H1 (cell line): Measurements from ENCODE around the gene AK8. TPM values are rescaled to one million over a fixed set of nuclear protein-coding genes. Genes with fewer than 3 reads are reported as not detected.

Experiments used
- CTCF ChIA-PET: fragments of 300-600 bp; sonication (Branson Sonifier 250); formaldehyde crosslinking; loops from one replicate; lab custom pipeline; 2021; ENCODE audit not compliant: partially characterized antibody; lab: Charles Lee
- POLR2A ChIA-PET: fragments of 300-600 bp; sonication (Branson Sonifier 250); formaldehyde crosslinking; loops from one replicate; lab custom pipeline; 2021; ENCODE audit warnings: inconsistent platforms; ENCODE audit not compliant: partially characterized antibody; lab: Charles Lee
- DNase-seq, 2 experiments: peaks; one replicate each; pipeline versions ENCODE4 v3.0.0 to v3.0.0-alpha.2; 2010 to 2022; ENCODE audit warnings: low spot score in 2 of 2, low read depth in 1 of 2, mixed read lengths in 1 of 2
- FAIRE-seq: peaks from 2 replicates; lab custom pipeline; 2011; peaks lifted over from hg19 to GRCh38; lab: Jason Lieb, UNC
- H2AFZ ChIP-seq: 2 replicates; pipeline ENCODE4 v1.8.1; 2012; ENCODE audit warnings: low read length, inconsistent platforms
- H2AK5ac ChIP-seq: 2 replicates; pipeline ENCODE4 v1.6.1; 2013; ENCODE audit warnings: low read depth, low read length
- H2BK120ac ChIP-seq: replicated peaks from 2 replicates; pipeline ENCODE3; 2013; ENCODE audit warnings: low read depth, low read length, inconsistent platforms
- H2BK12ac ChIP-seq: 2 replicates; pipeline ENCODE4 v1.6.1; 2013; ENCODE audit warnings: low read depth, low read length
- H2BK15ac ChIP-seq: 2 replicates; pipeline ENCODE4 v1.6.1; 2013; ENCODE audit warnings: low read length
- H2BK20ac ChIP-seq: 2 replicates; pipeline ENCODE4 v1.6.1; 2013; ENCODE audit warnings: low read length
- H2BK5ac ChIP-seq: 2 replicates; pipeline ENCODE4 v1.6.1; 2013; ENCODE audit warnings: low read depth, low read length
- H3K14ac ChIP-seq: 2 replicates; pipeline ENCODE4 v1.6.1; 2013; ENCODE audit warnings: inconsistent platforms; ENCODE audit not compliant: insufficient read length
- H3K18ac ChIP-seq: 2 replicates; pipeline ENCODE4 v1.6.1; 2013; ENCODE audit warnings: low read length; ENCODE audit errors: extremely low read depth
- H3K23ac ChIP-seq: 2 replicates; pipeline ENCODE4 v1.6.1; 2013; ENCODE audit warnings: inconsistent platforms; ENCODE audit not compliant: insufficient read length
- H3K23me2 ChIP-seq: 2 replicates; pipeline ENCODE4 v1.6.1; 2013; ENCODE audit warnings: low read depth, low read length
- H3K27ac ChIP-seq: 2 replicates; pipeline ENCODE4 v1.6.1; 2011; ENCODE audit warnings: low read depth, low read length, inconsistent platforms
- H3K27me3 ChIP-seq, 4 experiments: replicated peaks in 1 of 4; 1 replicate in 1 of 4; 2 replicates in 3 of 4; pipeline versions ENCODE4 v1.6.1 to v1.8.1; 2011 to 2013; ENCODE audit warnings: low read length in 3 of 4, mild to moderate bottlenecking in 3 of 4, inconsistent platforms in 2 of 4, mixed read lengths in 2 of 4, moderate library complexity in 1 of 4; ENCODE audit not compliant: control insufficient read depth in 3 of 4, insufficient read depth in 3 of 4; ENCODE audit errors: extremely low read depth in 1 of 4
- H3K36me3 ChIP-seq, 4 experiments: 2 replicates each; pipeline versions ENCODE4 v1.6.1 to v1.8.1; 2011 to 2013; ENCODE audit warnings: mild to moderate bottlenecking in 4 of 4, low read length in 3 of 4, moderate library complexity in 2 of 4, control low read depth in 1 of 4, inconsistent platforms in 1 of 4; ENCODE audit not compliant: insufficient read depth in 4 of 4, control insufficient read depth in 2 of 4
- H3K4ac ChIP-seq: replicated peaks from 2 replicates; pipeline ENCODE3; 2013; ENCODE audit warnings: low read length, low read depth, mixed read lengths, inconsistent platforms; ENCODE audit not compliant: insufficient read length
- H3K4me1 ChIP-seq, 4 experiments: replicated peaks in 1 of 4; 1 replicate in 1 of 4; 2 replicates in 3 of 4; pipeline versions ENCODE4 v1.6.1 to v1.8.1; 2011 to 2013; ENCODE audit warnings: low read length in 3 of 4, inconsistent platforms in 2 of 4, mixed read lengths in 1 of 4; ENCODE audit not compliant: insufficient read depth in 4 of 4, control insufficient read depth in 3 of 4
- H3K4me2 ChIP-seq, 2 experiments: 2 replicates each; pipeline versions ENCODE4 v1.6.1 to v1.8.1; 2011 to 2013; ENCODE audit warnings: low read depth in 2 of 2, low read length in 2 of 2, control low read depth in 1 of 2, inconsistent platforms in 1 of 2, mild to moderate bottlenecking in 1 of 2; ENCODE audit not compliant: insufficient read depth in 1 of 2
- H3K4me3 ChIP-seq, 4 experiments: fragments of 200-600, 300-600 bp in 1 of 4; sonication (generic), shearing (Covaris generic), sonication (Bioruptor Twin) in 1 of 4; 2 replicates each; pipeline versions ENCODE4 v1.5.1 to v1.8.1; 2011 to 2016; ENCODE audit warnings: low read length in 4 of 4, low read depth in 3 of 4, control low read depth in 2 of 4, inconsistent platforms in 2 of 4, mild to moderate bottlenecking in 2 of 4, mixed read lengths in 1 of 4, moderate library complexity in 1 of 4; ENCODE audit not compliant: insufficient read depth in 2 of 4; ENCODE audit errors: extremely low read depth in 1 of 4
- H3K56ac ChIP-seq: replicated peaks from 2 replicates; pipeline ENCODE3; 2013; ENCODE audit warnings: low read depth, mild to moderate bottlenecking, mixed read lengths, low read length, inconsistent platforms; ENCODE audit not compliant: insufficient read length
- H3K79me1 ChIP-seq: 2 replicates; pipeline ENCODE4 v1.6.1; 2013; ENCODE audit warnings: low read depth, low read length, control low read depth
- H3K79me2 ChIP-seq, 2 experiments: 2 replicates each; pipeline versions ENCODE4 v1.6.1 to v1.8.1; 2012 to 2013; ENCODE audit warnings: low read length in 2 of 2, mild to moderate bottlenecking in 2 of 2, inconsistent platforms in 1 of 2; ENCODE audit not compliant: insufficient read depth in 2 of 2, control insufficient read depth in 1 of 2
- H3K9ac ChIP-seq, 4 experiments: replicated peaks in 1 of 4; 1 replicate in 1 of 4; 2 replicates in 3 of 4; pipeline versions ENCODE4 v1.6.1 to v1.8.1; 2011 to 2013; ENCODE audit warnings: low read depth in 3 of 4, low read length in 3 of 4, control low read depth in 2 of 4, mild to moderate bottlenecking in 2 of 4, moderate library complexity in 2 of 4, inconsistent platforms in 1 of 4; ENCODE audit errors: extremely low read depth in 1 of 4
- H3K9me3 ChIP-seq, 2 experiments: 2 replicates each; pipeline versions ENCODE4 v1.6.1 to v1.8.1; 2012 to 2013; ENCODE audit warnings: mild to moderate bottlenecking in 2 of 2, moderate library complexity in 2 of 2, control low read depth in 1 of 2, inconsistent platforms in 1 of 2, low read depth in 1 of 2, low read length in 1 of 2, mixed read lengths in 1 of 2; ENCODE audit not compliant: insufficient read depth in 2 of 2
- H4K20me1 ChIP-seq, 2 experiments: replicated peaks in 1 of 2; 2 replicates each; pipeline versions ENCODE3 to v1.8.1; 2011 to 2013; ENCODE audit warnings: inconsistent platforms in 2 of 2, low read length in 2 of 2, mild to moderate bottlenecking in 1 of 2; ENCODE audit not compliant: insufficient read depth in 2 of 2, control insufficient read depth in 1 of 2
- H4K5ac ChIP-seq: 2 replicates; pipeline ENCODE4 v1.6.1; 2013; ENCODE audit warnings: low read length, low read depth, mixed read lengths, inconsistent platforms; ENCODE audit not compliant: insufficient read length
- H4K8ac ChIP-seq: 2 replicates; pipeline ENCODE4 v1.8.0; 2013; ENCODE audit warnings: mild to moderate bottlenecking, moderate library complexity, low read length, inconsistent platforms; ENCODE audit not compliant: insufficient read depth; ENCODE audit errors: extremely low read depth
- H4K91ac ChIP-seq: replicated peaks from 2 replicates; pipeline ENCODE3; 2013; ENCODE audit warnings: low read length, mixed read lengths, inconsistent platforms; ENCODE audit not compliant: insufficient read length
- EZH2 ChIP-seq: fragments of 200-600 bp; sonication (generic); IDR thresholded peaks from 2 replicates; pipeline ENCODE4 v1.7.1; 2012; ENCODE audit warnings: low read depth, mild to moderate bottlenecking, moderate library complexity, low read length, inconsistent platforms; ENCODE audit not compliant: severe bottlenecking
- RAD21 ChIP-seq, 2 experiments: IDR thresholded peaks in 1 of 2; conservative IDR thresholded peaks in 1 of 2; 2 replicates each; pipeline ENCODE4 v1.6.1; 2011; ENCODE audit warnings: low read depth in 2 of 2, low read length in 2 of 2, improper control_type of control experiment in 1 of 2, inconsistent platforms in 1 of 2, mild to moderate bottlenecking in 1 of 2, moderate library complexity in 1 of 2
- TAF1 ChIP-seq: IDR thresholded peaks from 2 replicates; pipeline ENCODE4 v1.6.1; 2011; ENCODE audit warnings: mild to moderate bottlenecking, low read depth, low read length
- TAF7 ChIP-seq: optimal IDR thresholded peaks from 2 replicates; pipeline ENCODE3; 2011; ENCODE audit warnings: low read depth, mild to moderate bottlenecking, inconsistent platforms, low read length, moderate library complexity, borderline replicate concordance
- WGBS, 2 experiments: shearing (Covaris generic) in 1 of 2; methylation state at CpG; one replicate each; pipeline versions ENCODE4 v1.1.6 to v1.1.7; 2013 to 2015; ENCODE audit warnings: low lambda C conversion rate in 2 of 2, mixed read lengths in 2 of 2, inconsistent platforms in 1 of 2, low coverage in 1 of 2, missing lambda C conversion rate in 1 of 2; ENCODE audit not compliant: insufficient replicate concordance in 2 of 2, insufficient coverage in 1 of 2, insufficient read length in 1 of 2; ENCODE audit errors: extremely low coverage in 1 of 2, missing lambda C conversion rate in 1 of 2; 5-methylcytosine and 5-hydroxymethylcytosine counted together
- polyA plus RNA-seq, 7 experiments: library from polyadenylated mRNA; depleted of rRNA in 3 of 7; stranded (reverse) in 5 of 7; unstranded in 2 of 7; fragments of >200 nt in 5 of 7; fragments of 200-250 nt in 2 of 7; gene quantifications; 1 replicate in 5 of 7; 2 replicates in 1 of 7; 4 replicates in 1 of 7; pipeline versions ENCODE4 v1.2.1 to v1.2.3, GENCODE V29; 2011 to 2013; ENCODE audit warnings: missing spikeins in 2 of 7, mixed read lengths in 2 of 7
- total RNA-seq: library from RNA; stranded (reverse); fragmentation: NEBNext Ultra II Directional; extraction: Animal tissue kit (Norgen Biotek cat#: 25700); gene quantifications from 2 replicates; pipeline ENCODE4 v1.2.1, GENCODE V29; 2021

The AK8 gene
- total and polyA plus RNA-seq, 2 of the 8 experiments (the other 6 are each of a cell fraction or from before 2014, with no cell fraction given): 0.35 to 0.48 TPM

DNA sequence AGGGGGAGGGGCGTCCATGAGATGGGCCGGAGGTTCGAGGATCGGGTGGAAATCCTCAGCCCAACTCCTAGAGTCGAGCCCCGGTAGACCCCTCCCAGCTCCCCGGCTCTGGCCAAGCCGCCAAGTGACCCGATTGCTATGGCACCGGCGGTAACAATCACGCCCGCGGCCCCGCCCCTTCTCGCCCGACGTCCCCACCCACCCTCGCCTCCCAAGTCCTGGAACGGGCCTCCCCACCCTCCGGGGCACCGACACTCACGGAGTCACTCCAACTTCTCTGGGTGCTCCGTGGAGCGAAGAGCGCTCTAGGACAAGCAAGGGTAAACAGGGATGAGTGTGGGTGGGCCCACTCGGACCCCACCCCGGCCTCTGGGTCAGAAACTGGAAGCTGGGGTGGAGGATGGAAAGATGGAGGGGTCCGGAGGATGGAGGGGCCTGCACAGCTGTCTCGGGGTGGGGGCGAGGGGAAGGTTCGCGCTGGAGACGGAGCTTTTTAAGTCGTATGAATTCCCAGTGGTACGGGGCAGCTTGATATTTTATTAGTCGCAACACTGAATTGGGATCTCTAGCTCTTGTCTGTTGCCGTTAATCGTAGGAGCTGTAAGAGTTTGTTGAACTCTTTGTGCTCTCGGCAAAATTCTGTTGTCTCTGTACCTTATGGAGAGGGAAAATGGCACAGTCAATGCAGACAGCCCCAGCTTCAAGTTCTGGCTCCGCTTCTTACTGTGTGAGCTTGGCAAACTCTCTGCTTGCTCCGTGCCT is 792 bp upstream of the AK8 start, which contains the start of gene SPACA9:
Gene SPACA9 (plus strand): TSS at position 204 of the 762 bp plus-strand sequence. CDS start 5,050 bp downstream, outside the sequence.
- Histone ChIP-seq H2BK12ac (no peak within 1 kb of the TSS), H2BK120ac (no peak within 1 kb of the TSS), H3K79me2 (no peaks in the 10 kb centered on the region), H2BK15ac (no peak within 1 kb of the TSS), H4K5ac (peak within 1 kb of the TSS; percentile 34), H3K4me3 (peak within 1 kb of the TSS; percentile 69 to 97 (median 88)), H3K27me3 (peaks cover 0 to 14% (median 9%) of the 10 kb centered on the region in 4 experiments; a peak in 6 of 7 replicates), H3K9me3 (no peaks in the 10 kb centered on the region), H3K14ac (no peak within 1 kb of the TSS), H4K91ac (no peak within 1 kb of the TSS), H3K36me3 (no peaks in the 10 kb centered on the region), H3K9ac (peak within 1 kb of the TSS in 2 of 4 experiments; percentile 15 to 34; a peak in 3 of 7 replicates), H3K23ac (no peak within 1 kb of the TSS), H4K20me1 (no peaks in the 10 kb centered on the region), H3K4me2 (peak within 1 kb of the TSS; percentile 69 to 90), H2BK5ac (no peak within 1 kb of the TSS), H2BK20ac (no peak within 1 kb of the TSS), H3K4me1 (peaks cover 0 to 6% (median 0%) of the 10 kb centered on the region in 4 experiments; a peak in 1 of 7 replicates), H3K4ac (no peak within 1 kb of the TSS), H3K79me1 (no peaks in the 10 kb centered on the region), H3K27ac (no peak within 1 kb of the TSS), H2AFZ (peak within 1 kb of the TSS; percentile 90; the same call in 1 of the 2 replicates), H3K23me2 (peaks cover 7% of the 10 kb centered on the region; the same call in 1 of the 2 replicates), H4K8ac (peak within 1 kb of the TSS; percentile 91; the same call in 1 of the 2 replicates), H2AK5ac (no peak within 1 kb of the TSS), H3K56ac (peak within 1 kb of the TSS; percentile 39), H3K18ac (no peak within 1 kb of the TSS; the same call in 1 of the 2 replicates)
- ChIA-PET CTCF (interaction anchor here (0.7 to 15.0 kb wide), 8 partner anchors 12 to 75 kb away, joined by 3 to 115 read pairs (median 4); no protein-coding TSS in a partner anchor), POLR2A (interaction anchor here (1.6 to 1.9 kb wide), 2 partner anchors 13 to 65 kb away, joined by 4 to 7 read pairs; partner anchors contain the start of gene TSC1)
- FAIRE-seq: no peak
- TF ChIP-seq RAD21 (IDR thresholded peaks at IDR 0.05 in 1 of 2, conservative IDR thresholded peaks at IDR 0.05 in 1 of 2; ENCODE audit: low read depth in 2 of 2, low read length in 2 of 2) (no peak), TAF7 (no peak), EZH2 (no peak), TAF1 (0 out of 2 replicates have a peak, but pooled peaks have one; percentile 2)
- 23% methylated on average over 31 of the region's 42 CpGs; no CpG with 5 or more reads in 1 of the 2 experiments for WGBS, 2 experiments
- peak in 1 of 2 experiments; percentile 79 for DNase-seq
